GM18519 (cell line): ENCODE data around the gene SNU13.
A peak's percentile ranks its signal among the peaks of the same experiment; 100 is the strongest.
"Not testable (repeated sequence)": the region's sequence is repeated elsewhere in the genome, so short reads cannot be mapped to it uniquely, and the experiment has no call there.

ENCODE experiments used
- ATAC-seq: cut with Tn5 transposase; IDR thresholded peaks from one replicate; pipeline ENCODE4 v1.9.1; 2021; ENCODE audit warnings: mild to moderate bottlenecking, moderate library complexity; ENCODE audit not compliant: unreplicated experiment, low FRiP score

SNU13 gene

GRCh38 chr22:41688365-41689211 lies at the start of gene SNU13:
Gene SNU13 (minus strand): TSS chr22:41688867. CDS start chr22:41688796, 71 bp downstream.
- peak; percentile 85 for ATAC-seq

- ATAC-seq, result not testable (repeated sequence)
Measured at GRCh38 chr22:41733241-41733640, 44.6 kb upstream of the SNU13 start.

DNA sequence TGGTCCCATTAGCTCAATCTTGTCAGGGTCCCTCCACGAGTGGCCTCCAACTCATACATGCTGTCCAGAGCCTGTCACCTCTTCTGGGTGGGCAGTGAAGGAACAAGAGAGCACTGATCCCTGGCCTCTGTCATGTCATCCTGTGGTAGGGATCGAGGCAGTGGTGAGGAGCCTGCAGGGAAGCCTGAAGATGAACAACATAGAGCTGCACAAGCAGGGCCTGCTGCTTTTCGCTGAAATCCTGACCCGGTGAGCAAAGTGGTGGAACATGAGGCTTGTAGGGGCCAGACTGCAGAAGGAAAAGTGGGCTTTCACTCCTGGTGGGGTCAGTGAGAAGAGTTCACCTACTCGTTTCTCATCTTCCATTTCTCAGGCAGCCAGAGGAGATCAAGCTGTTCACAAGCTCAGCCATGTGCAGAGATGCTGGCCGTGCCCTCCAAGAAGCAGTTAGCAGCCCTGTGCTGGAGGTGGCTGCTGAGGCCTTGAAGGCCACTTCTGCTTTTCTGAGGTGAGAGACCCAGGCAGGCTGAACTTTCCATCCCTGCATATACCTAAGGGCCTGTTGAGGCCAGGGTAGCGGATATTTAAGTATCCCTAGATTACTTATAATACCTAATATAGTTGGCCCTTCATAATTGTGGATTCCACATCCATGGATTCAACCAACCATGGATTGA lies 43.6 kb upstream of the SNU13 start:
- no peak for ATAC-seq

- no peak for ATAC-seq
Measured at GRCh38 chr22:41731609-41732008, 42.9 kb upstream of the SNU13 start.

DNA sequence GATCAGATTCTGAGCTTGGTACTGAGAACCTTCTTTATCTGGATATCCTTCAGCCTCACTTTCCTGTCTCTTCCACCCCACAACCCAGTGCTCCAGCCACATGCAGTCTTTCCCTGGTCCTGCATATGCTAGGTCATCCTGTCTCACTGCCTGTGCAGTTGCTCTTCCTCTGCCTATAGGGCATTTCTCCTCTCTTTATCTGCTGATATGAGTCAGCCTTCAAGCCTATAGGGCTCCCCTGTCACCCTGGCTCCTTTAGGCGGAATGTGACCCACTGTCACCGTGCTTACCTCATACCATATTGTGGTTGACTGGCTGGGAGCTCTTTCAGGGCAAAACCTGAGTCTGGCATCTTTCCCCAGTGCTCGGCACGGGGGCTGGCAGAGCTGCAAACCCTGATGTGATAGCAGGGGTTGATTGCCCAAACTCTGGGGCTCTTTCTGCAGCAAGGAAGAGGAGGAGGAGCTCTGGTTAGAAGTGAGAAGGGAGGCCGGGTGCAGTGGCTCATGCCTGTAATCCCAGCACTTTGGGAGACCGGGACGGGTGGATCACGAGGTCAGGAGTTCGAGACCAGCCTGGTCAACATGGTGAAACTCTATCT lies 36.9 kb upstream of the SNU13 start:
- ATAC-seq, result no peak

- ATAC-seq, result no peak
Measured at GRCh38 chr22:41722496-41722895, 33.8 kb upstream of the SNU13 start.

- no peak for ATAC-seq
Measured at GRCh38 chr22:41713004-41713403, 24.3 kb upstream of the SNU13 start.

GRCh38 chr22:41709341-41709740 lies 20.7 kb upstream of the SNU13 start:
- no peak for ATAC-seq

DNA sequence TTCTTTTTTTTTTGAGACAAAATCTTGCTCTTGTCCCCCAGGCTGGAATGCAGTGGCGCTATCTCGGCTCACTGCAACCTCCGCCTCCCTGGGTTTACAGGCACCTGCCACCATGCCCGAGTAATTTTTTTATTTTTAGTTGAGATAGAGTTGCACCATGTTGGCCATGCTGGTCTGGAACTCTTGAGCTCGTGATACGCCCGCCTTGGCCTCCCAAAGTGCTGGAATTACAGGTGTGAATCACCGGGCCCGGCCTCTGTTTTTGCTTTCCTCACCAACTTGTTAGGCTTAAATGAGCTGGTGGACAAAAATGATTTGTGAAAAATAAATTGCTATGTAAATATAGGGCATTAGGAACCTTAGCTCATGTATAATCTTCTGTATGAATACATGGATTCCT lies 14.1 kb upstream of the SNU13 start:
- ATAC-seq, result no peak

DNA sequence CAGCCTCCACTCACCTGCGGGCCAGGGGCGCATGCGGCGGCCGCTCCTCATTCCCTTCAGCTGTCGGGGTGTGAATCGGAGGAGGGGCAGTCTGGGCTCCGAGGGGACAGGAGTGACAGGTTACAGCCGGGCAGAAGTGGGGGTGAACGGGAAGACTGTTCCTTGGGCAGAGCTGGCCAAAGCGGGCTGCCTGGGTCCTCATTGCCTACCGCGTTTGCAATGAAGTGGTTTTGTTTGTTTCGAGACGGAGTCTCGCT lies 11.4 kb upstream of the SNU13 start:
- no peak for ATAC-seq

DNA sequence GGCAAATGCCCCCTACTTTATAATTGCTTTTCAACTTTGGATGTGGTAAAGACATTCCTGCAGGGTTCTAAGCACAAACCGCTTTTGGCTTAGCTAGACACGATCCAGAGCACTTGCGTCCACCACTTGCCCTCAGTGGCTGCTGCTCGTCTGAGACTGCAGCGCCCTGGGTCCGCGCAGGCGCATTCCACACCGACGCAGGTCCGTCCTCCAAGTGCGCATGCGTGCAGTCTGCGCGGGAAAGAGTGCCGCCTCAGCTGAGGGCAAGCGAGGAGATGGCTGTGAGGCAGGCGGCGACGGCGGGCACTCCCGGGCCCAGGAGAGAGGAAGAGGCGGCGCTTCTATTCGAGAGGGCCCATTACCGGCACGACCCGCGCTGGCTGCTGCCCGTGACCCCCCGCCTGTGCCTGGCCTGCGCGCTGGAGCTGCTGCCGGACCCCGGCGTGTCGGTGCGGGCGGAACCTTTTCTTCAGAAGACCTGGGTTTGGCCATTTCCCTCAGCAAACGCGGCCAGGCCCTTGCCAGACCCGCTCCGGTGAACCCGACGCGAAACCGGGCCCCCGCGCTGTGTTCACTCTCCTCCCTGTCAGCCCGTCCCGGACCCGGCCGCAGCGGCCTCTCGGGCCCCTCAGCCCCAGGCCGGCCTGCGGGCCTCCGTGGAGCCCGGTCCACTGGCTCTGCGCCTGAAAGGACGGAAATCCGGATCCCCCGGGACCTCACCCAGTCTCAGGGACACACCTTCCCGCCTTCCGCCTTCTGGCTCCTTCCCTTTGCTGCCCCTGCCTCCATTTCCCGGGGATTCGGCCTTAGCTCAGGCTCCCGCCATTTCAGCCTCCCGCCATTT lies 10.8 kb upstream of the SNU13 start, which contains the start of gene MEI1:
Gene MEI1 (plus strand): TSS at position 240 of the 844 bp plus-strand sequence. CDS start 36 bp downstream, at position 276.
- no peak for ATAC-seq

DNA sequence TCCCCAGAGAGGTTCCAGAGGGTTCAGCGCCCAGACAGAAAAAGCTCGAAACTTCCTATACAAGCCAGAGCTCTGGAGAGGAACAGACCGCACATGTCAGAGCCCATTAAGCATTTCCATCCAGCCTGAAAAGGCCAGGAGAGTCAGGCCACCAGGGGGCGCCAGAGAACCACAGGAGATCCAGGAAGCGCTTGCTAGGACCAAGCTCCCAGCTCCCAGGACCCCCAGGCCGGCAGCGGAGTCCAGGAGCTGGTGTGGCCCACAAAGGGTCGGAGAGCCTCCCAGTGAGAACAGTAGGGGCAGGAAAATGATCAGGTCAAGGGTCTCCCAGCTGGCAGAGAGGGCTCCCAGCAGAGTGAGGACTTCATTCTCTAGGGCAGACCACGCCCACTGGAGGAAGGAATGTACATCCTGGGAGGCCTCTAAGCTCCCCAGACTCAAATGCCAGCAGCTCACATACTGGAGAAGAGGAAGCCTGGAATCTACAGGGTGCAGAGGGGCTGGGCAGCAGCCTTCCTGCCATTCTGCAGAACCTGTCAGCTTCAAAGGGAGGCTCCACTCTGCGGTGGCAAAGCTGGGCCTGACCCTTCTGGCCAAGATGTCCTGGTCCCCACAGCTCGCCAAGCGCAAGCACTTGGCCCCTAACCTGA lies 8.6 kb upstream of the SNU13 start:
- ATAC-seq, result no peak

- no peak for ATAC-seq
Measured at GRCh38 chr22:41696703-41697102, 8.0 kb upstream of the SNU13 start.

DNA sequence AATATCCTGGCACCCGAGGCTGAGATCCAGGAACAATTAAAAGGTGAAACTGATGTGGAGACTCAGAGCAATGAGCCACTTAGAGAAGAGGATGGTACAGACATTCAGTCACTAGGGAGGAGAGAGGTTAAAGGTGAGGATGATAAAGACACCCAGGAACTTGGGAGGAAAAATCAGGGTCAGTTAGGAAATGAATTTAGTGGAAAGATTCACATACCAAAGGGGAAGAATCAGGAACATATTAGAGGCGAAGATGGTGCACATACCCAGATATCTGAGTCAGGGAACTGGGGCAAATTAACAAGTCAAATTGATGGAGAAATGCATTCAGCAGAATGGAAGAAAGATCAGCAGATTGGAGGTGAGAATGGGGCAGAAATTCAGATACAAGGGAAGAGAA lies 6.5 kb upstream of the SNU13 start:
- no peak for ATAC-seq

GRCh38 chr22:41690476-41690875 lies 1.8 kb upstream of the SNU13 start:
- ATAC-seq, result no peak

DNA sequence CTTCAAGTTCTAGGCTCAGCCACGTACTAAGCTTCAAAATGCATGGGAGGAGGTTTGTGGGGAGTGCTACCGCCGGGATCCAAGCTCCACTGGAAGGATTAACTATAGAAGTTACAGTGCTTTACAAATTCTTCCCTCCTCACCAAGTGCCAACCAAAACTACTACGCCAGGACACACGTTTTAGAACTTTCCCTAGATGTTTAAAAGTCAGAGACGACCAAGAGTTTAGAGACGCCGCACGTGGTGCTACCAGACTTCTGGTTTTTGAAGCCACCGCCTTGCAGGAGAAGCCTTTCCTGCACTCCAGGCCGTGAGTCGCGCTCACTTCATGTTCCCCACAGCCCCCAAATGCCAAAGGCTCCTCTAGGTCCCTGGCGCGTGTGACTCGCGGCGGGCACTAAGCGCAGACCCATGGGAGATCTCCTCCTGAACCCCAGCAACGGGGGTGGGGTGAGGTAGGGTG lies 734 bp downstream of the SNU13 start:
- ATAC-seq, result no peak

DNA sequence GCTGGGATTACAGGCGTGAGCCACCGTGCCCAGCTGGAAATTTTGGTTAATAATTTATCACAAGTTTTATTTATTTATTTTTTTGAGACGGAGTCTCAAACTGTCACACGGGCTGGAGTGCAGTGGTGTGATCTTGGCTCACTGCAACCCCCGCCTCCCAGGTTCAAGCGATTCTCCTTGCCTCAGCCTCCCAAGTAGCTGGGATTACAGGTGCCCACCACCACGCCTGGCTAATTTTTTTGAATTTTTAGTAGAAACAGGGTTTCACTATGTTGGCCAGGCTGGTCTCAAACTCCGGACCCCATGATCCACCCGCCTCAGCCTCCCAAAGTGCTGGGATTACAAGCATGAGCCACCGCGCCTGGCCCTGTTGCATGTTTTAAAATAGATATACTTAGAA lies 1.8 kb downstream of the SNU13 start:
- ATAC-seq, result not testable (repeated sequence)

DNA sequence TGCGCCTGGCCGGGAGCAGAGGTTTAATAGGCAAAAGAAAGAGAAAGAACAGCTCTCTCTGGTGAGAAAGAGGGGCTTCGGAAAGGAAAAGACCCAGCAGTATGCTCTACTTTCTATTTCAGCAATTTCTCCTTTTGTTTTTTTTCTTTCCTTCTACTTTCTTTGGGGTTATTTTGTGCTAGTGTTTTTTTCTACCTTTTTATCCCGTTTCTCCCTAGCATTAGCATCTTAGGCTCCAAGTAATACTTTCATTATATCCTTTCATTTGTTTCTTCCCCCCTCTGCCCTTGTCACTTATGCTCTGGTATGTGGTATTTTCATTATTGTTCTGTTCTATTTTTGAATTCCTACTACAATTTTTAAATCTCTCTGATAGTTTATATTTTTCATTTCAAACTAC lies 4.5 kb downstream of the SNU13 start:
- ATAC-seq, result no peak

- ATAC-seq, result no peak
Measured at GRCh38 chr22:41683616-41684015, 5.1 kb downstream of the SNU13 start.

DNA sequence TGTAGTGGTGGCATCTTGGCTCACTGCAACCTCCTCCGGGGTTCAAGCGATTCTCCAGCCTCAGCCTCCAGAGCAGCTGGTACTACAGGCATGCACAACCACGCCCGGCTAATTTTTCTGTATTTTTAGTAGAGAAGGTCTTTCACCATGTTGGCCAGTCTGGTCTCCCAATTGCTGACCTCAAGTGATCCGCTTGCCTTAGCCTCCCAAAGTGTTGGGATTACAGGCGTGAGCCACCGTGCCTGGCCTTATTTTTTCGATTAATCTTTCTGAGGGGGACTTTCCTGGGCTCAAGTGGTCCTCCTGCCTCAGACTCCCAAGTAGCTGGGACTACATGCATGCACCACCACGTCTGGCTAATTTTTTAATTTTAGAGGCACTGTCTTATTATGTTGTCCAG lies 5.6 kb downstream of the SNU13 start:
- ATAC-seq, result no peak
